HCT116 (cell line): ENCODE data around the gene SAP30L.

ENCODE experiments used
- CEBPB ChIP-seq: IDR thresholded peaks from 2 replicates; pipeline ENCODE4 v1.6.1; 2012; ENCODE audit warnings: low read depth
- ELF1 ChIP-seq: IDR thresholded peaks from 2 replicates; pipeline ENCODE4 v1.6.1; 2012; ENCODE audit warnings: low read depth, borderline replicate concordance
- EZH2 ChIP-seq: fragments of 200-600 bp; sonication (generic); IDR thresholded peaks from 2 replicates; pipeline ENCODE4 v1.6.1; 2017; ENCODE audit warnings: antibody characterized with exemption, mixed run types
- POLR2A ChIP-seq: IDR thresholded peaks from 2 replicates; pipeline ENCODE4 v1.7.0; 2011; ENCODE audit warnings: borderline replicate concordance; ENCODE audit not compliant: insufficient read depth, insufficient read length; ENCODE audit errors: extremely low read depth
- POLR2AphosphoS5 ChIP-seq: IDR thresholded peaks from 2 replicates; pipeline ENCODE4 v1.6.1; 2011; ENCODE audit warnings: mild to moderate bottlenecking, low read depth, low read length, moderate library complexity
- RAD21 ChIP-seq: IDR thresholded peaks from 2 replicates; pipeline ENCODE4 v1.6.1; 2012; ENCODE audit warnings: low read depth, mild to moderate bottlenecking
- YY1 ChIP-seq: IDR thresholded peaks from 2 replicates; pipeline ENCODE4 v1.6.1; 2011; ENCODE audit warnings: low read length, low read depth, moderate library complexity, mild to moderate bottlenecking; ENCODE audit not compliant: insufficient replicate concordance; ENCODE audit errors: extremely low read depth
- ZNF274 ChIP-seq: fragments of 200-500 bp; sonication (Bioruptor generic); IDR thresholded peaks from 2 replicates; pipeline ENCODE4 v1.6.1; 2014; ENCODE audit warnings: mild to moderate bottlenecking, low read depth, low read length, inconsistent platforms
- TF ChIP-seq, protein P1 (sequence below), 3 experiments: fragments of 200-600 bp in 1 of 3; sonication (generic) in 1 of 3; IDR thresholded peaks in 2 of 3; conservative IDR thresholded peaks in 1 of 3; 2 replicates each; pipeline ENCODE4 v1.5.1; 2012 to 2017; ENCODE audit warnings: low read depth in 2 of 3, low read length in 2 of 3, antibody characterized with exemption in 1 of 3, borderline replicate concordance in 1 of 3, control low read depth in 1 of 3, mild to moderate bottlenecking in 1 of 3, mixed read lengths in 1 of 3, mixed run types in 1 of 3, moderate library complexity in 1 of 3; ENCODE audit not compliant: insufficient read depth in 1 of 3
- TF ChIP-seq, protein P2 (sequence below): IDR thresholded peaks from 2 replicates; pipeline ENCODE4 v1.6.1; 2012
- TF ChIP-seq, protein P3 (sequence below): IDR thresholded peaks from 2 replicates; pipeline ENCODE4 v1.6.1; 2012; ENCODE audit warnings: low read depth

DNA sequence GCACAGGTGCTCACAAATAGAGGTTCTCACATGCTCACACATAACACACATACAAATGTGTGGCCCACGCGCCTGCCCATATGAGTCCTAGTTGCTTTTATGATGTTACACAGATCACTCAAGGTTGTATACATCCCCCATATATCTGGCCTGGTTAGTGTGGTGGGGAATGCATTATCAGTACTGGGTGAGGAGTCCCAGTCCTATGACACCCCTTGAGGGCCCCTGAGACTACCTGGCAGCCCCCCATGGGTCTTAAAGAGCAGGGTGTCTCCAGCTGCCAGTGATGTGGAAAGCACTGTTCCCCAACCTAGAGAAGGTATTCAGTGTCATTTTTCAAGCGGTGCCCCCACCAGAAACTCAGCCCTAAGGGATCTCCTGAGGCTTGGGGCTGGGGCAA lies 35.0 kb downstream of the SAP30L start:
- TF ChIP-seq CEBPB: no peak
- no peak for TF ChIP-seq EZH2
- TF ChIP-seq, protein P1, sequence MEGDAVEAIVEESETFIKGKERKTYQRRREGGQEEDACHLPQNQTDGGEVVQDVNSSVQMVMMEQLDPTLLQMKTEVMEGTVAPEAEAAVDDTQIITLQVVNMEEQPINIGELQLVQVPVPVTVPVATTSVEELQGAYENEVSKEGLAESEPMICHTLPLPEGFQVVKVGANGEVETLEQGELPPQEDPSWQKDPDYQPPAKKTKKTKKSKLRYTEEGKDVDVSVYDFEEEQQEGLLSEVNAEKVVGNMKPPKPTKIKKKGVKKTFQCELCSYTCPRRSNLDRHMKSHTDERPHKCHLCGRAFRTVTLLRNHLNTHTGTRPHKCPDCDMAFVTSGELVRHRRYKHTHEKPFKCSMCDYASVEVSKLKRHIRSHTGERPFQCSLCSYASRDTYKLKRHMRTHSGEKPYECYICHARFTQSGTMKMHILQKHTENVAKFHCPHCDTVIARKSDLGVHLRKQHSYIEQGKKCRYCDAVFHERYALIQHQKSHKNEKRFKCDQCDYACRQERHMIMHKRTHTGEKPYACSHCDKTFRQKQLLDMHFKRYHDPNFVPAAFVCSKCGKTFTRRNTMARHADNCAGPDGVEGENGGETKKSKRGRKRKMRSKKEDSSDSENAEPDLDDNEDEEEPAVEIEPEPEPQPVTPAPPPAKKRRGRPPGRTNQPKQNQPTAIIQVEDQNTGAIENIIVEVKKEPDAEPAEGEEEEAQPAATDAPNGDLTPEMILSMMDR (IDR thresholded peaks at IDR 0.05 in 2 of 3, conservative IDR thresholded peaks at IDR 0.05 in 1 of 3; ENCODE audit: borderline replicate concordance in 1 of 3, insufficient read depth in 1 of 3, low read depth in 2 of 3, low read length in 2 of 3): no peak
- no peak for TF ChIP-seq POLR2AphosphoS5
- TF ChIP-seq, protein P2, sequence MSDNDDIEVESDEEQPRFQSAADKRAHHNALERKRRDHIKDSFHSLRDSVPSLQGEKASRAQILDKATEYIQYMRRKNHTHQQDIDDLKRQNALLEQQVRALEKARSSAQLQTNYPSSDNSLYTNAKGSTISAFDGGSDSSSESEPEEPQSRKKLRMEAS: no peak
- TF ChIP-seq RAD21: no peak
- TF ChIP-seq ELF1: no peak
- TF ChIP-seq POLR2A: no peak
- TF ChIP-seq ZNF274: no peak
- TF ChIP-seq, protein P3, sequence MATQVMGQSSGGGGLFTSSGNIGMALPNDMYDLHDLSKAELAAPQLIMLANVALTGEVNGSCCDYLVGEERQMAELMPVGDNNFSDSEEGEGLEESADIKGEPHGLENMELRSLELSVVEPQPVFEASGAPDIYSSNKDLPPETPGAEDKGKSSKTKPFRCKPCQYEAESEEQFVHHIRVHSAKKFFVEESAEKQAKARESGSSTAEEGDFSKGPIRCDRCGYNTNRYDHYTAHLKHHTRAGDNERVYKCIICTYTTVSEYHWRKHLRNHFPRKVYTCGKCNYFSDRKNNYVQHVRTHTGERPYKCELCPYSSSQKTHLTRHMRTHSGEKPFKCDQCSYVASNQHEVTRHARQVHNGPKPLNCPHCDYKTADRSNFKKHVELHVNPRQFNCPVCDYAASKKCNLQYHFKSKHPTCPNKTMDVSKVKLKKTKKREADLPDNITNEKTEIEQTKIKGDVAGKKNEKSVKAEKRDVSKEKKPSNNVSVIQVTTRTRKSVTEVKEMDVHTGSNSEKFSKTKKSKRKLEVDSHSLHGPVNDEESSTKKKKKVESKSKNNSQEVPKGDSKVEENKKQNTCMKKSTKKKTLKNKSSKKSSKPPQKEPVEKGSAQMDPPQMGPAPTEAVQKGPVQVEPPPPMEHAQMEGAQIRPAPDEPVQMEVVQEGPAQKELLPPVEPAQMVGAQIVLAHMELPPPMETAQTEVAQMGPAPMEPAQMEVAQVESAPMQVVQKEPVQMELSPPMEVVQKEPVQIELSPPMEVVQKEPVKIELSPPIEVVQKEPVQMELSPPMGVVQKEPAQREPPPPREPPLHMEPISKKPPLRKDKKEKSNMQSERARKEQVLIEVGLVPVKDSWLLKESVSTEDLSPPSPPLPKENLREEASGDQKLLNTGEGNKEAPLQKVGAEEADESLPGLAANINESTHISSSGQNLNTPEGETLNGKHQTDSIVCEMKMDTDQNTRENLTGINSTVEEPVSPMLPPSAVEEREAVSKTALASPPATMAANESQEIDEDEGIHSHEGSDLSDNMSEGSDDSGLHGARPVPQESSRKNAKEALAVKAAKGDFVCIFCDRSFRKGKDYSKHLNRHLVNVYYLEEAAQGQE: no peak
- TF ChIP-seq YY1: no peak
